LNCaP clone FGC (cell line): ENCODE results near the gene PCBP3.

Experiments used
- DNase-seq: peaks from one replicate; pipeline ENCODE4 v3.0.0-alpha.2; 2011; ENCODE audit warnings: low read depth
- H3K4me3 ChIP-seq: 2 replicates; pipeline ENCODE4 v1.5.1; 2011; ENCODE audit warnings: mild to moderate bottlenecking, low read depth, low read length, control low read depth
- CTCF ChIP-seq: IDR thresholded peaks from 2 replicates; pipeline ENCODE4 v1.5.1; 2012; ENCODE audit warnings: mild to moderate bottlenecking; ENCODE audit not compliant: control insufficient read depth, insufficient read depth; ENCODE audit errors: extremely low read depth

Gene PCBP3

GRCh38 chr21:45927032-45927431, 283.5 kb downstream of the PCBP3 start:
- no peak overlapping the region for H3K4me3 ChIP-seq
- TF ChIP-seq CTCF: no peak
- no peak for DNase-seq

DNA sequence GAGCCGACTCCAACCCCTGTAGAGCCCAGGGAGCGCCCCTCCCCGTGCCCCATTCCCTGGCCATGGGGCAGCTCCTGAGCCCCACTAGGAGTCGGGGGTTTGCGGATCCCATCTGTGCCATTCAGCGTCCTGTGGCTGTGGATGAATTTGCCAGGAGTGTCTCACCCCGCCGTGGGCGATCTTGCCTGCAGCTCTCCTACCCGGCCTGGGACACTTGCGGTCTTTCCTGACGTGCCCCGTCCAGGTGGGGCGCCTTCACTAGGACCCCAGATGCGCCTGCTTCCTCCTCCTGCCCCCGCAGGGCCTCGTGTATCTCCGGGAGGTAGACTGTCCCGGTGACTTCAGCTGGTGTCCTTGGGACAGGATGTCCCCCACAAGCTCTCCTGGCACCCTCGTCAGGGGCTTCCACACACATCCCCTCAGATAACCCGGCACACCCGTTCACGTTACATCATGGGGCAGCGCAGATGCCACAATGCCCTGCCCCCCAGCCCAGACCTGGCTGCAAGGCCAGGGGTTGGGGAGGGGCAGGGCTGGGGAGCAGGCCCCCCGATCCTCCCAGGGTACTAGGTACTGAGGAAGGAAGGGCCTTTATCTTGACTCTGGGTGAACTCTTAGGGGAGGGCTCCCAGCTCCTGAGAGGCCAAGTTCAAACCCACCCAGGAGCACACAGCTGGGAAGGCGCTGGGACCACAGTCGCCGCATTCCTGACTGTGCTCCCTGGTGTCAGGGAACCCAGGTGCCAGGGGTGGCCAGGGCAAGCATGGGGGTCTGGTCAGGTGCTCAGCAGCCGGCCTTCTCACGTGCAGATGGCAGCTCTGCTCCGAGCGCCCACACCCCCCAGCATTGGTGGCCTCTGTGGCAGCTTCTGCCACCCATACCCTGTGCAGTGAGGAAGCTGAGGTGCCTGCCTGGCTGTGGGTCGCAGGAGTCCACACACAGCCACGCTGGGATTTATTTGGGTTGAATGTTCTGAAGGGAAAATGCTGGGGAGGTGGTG, 284.6 kb downstream of the PCBP3 start:
- no peak for TF ChIP-seq CTCF
- no peak overlapping the region for H3K4me3 ChIP-seq
- DNase-seq: no peak

DNA sequence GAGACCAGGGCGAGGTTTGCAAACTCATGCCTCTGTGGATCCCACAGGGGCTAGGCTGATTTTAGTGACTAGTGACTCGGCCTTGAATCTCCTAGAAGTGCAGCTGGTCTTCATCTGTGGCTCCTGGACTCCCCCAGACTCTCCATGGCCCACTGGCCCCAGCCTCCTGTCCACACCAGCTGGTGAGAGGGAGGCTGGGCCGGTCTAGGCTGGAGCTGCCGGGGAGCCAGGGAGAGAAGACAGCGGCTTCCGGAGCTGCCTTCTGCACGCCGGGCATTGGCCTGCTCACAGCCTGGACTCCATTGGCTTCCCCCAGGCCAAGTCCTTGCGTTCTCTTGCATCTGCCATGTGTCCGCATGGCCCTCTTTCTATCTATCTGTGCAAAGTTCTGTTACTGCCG, 285.9 kb downstream of the PCBP3 start:
- H3K4me3 ChIP-seq: no peak overlapping the region
- TF ChIP-seq CTCF: no peak
- DNase-seq: no peak

GRCh38 chr21:45930231-45930760, 286.8 kb downstream of the PCBP3 start:
- DNase-seq: no peak
- TF ChIP-seq CTCF: no peak
- no peak overlapping the region for H3K4me3 ChIP-seq

DNA sequence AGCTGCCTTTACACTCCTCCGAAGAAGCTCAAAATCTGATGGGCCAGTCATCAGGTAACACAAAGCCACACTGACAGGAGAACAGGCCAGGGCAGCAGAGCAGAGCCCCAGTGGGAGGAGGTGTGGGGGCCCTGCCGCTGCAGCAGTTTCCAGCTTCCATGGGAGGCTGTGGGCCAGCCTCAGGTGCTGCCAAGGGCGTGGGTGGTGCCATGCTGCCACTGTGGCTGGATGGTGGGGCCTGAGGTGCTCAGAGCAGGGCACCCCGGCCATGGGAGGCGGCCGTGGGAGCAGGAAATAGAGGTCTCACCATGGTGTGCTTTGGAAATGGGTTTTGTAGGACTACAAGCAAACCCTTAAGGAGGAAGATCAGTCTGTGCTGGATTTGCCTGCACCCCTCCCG, 287.3 kb downstream of the PCBP3 start:
- H3K4me3 ChIP-seq: no peak overlapping the region
- no peak for TF ChIP-seq CTCF
- no peak for DNase-seq

GRCh38 chr21:45931397-45931969, 288.0 kb downstream of the PCBP3 start:
- no peak for TF ChIP-seq CTCF
- no peak for DNase-seq
- H3K4me3 ChIP-seq: no peak overlapping the region
